Gastroesophageal sphincter (tissue), 3 donors: Measurements from ENCODE around the gene ATP12A.

ENCODE experiments used
- CTCF ChIP-seq, 4 experiments: fragments of 200-600 bp in 2 of 4; fragments of 450-650 bp in 2 of 4; sonication (generic) in 1 of 4; IDR thresholded peaks; one replicate each; pipeline ENCODE4 v1.5.1; 2017 to 2019; ENCODE audit warnings: antibody characterized with exemption in 4 of 4, mild to moderate bottlenecking in 2 of 4, moderate library complexity in 2 of 4
- EP300 ChIP-seq: sonication (generic); formaldehyde crosslinking; IDR thresholded peaks from one replicate; pipeline ENCODE4 v1.6.1; 2017; ENCODE audit warnings: antibody characterized with exemption, mild to moderate bottlenecking
- POLR2A ChIP-seq, 2 donors: fragments of 450-650 bp; IDR thresholded peaks; one replicate each; pipeline ENCODE4 v1.6.1; 2017; ENCODE audit warnings: antibody characterized with exemption in 2 of 2, mild to moderate bottlenecking in 2 of 2, moderate library complexity in 1 of 2
- POLR2AphosphoS5 ChIP-seq: sonication (generic); formaldehyde crosslinking; IDR thresholded peaks from one replicate; pipeline ENCODE4 v1.6.1; 2017; ENCODE audit warnings: antibody characterized with exemption

- no peak for TF ChIP-seq CTCF (IDR thresholded peaks at IDR 0.05)
- TF ChIP-seq POLR2AphosphoS5: no peak
- no peak for TF ChIP-seq EP300
- no peak for TF ChIP-seq POLR2A (IDR thresholded peaks at IDR 0.05)
Observed at GRCh38 chr13:24734950-24735349, 54.7 kb downstream of the ATP12A start.
